IMR-90 (cell line): ENCODE results near the gene ZNF587. TPM values are rescaled to one million over a fixed set of nuclear protein-coding genes. Genes with fewer than 3 reads are reported as not detected.

ENCODE experiments used
- ATAC-seq: fragments of 200-7000 bp; cut with Tn5 transposase; 2 replicates; pipeline ENCODE4 v1.9.1; 2020; ENCODE audit warnings: low read depth, mild to moderate bottlenecking, moderate library complexity
- BruUV-seq: library from RNA; stranded (reverse); fragments of 400-500 nt; replicated peaks from 2 replicates; lab custom pipeline; 2021; lab: Mats Ljungman, UMichigan
- CTCF ChIA-PET: fragments of 300-600 bp; formaldehyde crosslinking; extraction: SDS; loops from one replicate; lab custom pipeline; 2021; ENCODE audit warnings: antibody characterized with exemption; lab: Yijun Ruan, JAX
- POLR2A ChIA-PET: fragments of 300-600 bp; sonication (Branson Sonifier 250); formaldehyde crosslinking; loops from one replicate; lab custom pipeline; 2022; ENCODE audit warnings: antibody characterized with exemption; ENCODE audit not compliant: unreplicated experiment; lab: Charles Lee
- DNase-seq: peaks from one replicate; pipeline ENCODE4 v3.0.0; 2013
- H2AFZ ChIP-seq: replicated peaks from 2 replicates; pipeline ENCODE3; 2013; ENCODE audit warnings: low read length, mild to moderate bottlenecking; ENCODE audit not compliant: poor library complexity
- H2AK5ac ChIP-seq: 2 replicates; pipeline ENCODE4 v1.6.1; 2013; ENCODE audit warnings: low read depth, low read length, inconsistent platforms
- H2AK9ac ChIP-seq: replicated peaks from 2 replicates; pipeline ENCODE3; 2013; ENCODE audit warnings: mild to moderate bottlenecking, low read depth, low read length, moderate library complexity; ENCODE audit not compliant: poor library complexity
- H2BK120ac ChIP-seq: 2 replicates; pipeline ENCODE4 v1.6.1; 2013; ENCODE audit warnings: low read depth, low read length, inconsistent platforms
- H2BK15ac ChIP-seq: 3 replicates; pipeline ENCODE4 v1.6.1; 2013; ENCODE audit warnings: low read depth, low read length, inconsistent platforms
- H2BK20ac ChIP-seq: 2 replicates; pipeline ENCODE4 v1.6.1; 2013; ENCODE audit warnings: low read depth, mild to moderate bottlenecking, inconsistent platforms, low read length, moderate library complexity
- H2BK5ac ChIP-seq: 2 replicates; pipeline ENCODE4 v1.6.1; 2013; ENCODE audit warnings: mild to moderate bottlenecking, low read depth, low read length, inconsistent platforms; ENCODE audit not compliant: poor library complexity, severe bottlenecking
- H3K14ac ChIP-seq: replicated peaks from 2 replicates; pipeline ENCODE4 v1.6.1; 2013; ENCODE audit warnings: low read depth, low read length, inconsistent platforms
- H3K18ac ChIP-seq: 2 replicates; pipeline ENCODE4 v1.6.1; 2013; ENCODE audit warnings: low read depth, low read length, control low read depth
- H3K23ac ChIP-seq: 2 replicates; pipeline ENCODE4 v1.6.1; 2013; ENCODE audit warnings: low read depth, low read length, inconsistent platforms
- H3K27ac ChIP-seq: 2 replicates; pipeline ENCODE4 v1.5.1; 2013; ENCODE audit warnings: mild to moderate bottlenecking, control low read depth, low read length; ENCODE audit not compliant: insufficient read depth
- H3K27me3 ChIP-seq: 2 replicates; pipeline ENCODE4 v1.6.1; 2013; ENCODE audit warnings: low read length; ENCODE audit not compliant: control insufficient read depth, insufficient read depth
- H3K36me3 ChIP-seq: 2 replicates; pipeline ENCODE4 v1.6.1; 2013; ENCODE audit warnings: low read length, mixed read lengths; ENCODE audit not compliant: control insufficient read depth, insufficient read depth
- H3K4ac ChIP-seq: 2 replicates; pipeline ENCODE4 v1.6.1; 2013; ENCODE audit warnings: low read depth, low read length, inconsistent platforms
- H3K4me1 ChIP-seq: 2 replicates; pipeline ENCODE4 v1.6.1; 2013; ENCODE audit warnings: low read length, mixed read lengths; ENCODE audit not compliant: control insufficient read depth, insufficient read depth
- H3K4me2 ChIP-seq: 2 replicates; pipeline ENCODE4 v1.6.1; 2013; ENCODE audit warnings: low read depth, mild to moderate bottlenecking, control low read depth, low read length, moderate library complexity
- H3K4me3 ChIP-seq: 2 replicates; pipeline ENCODE4 v1.5.1; 2013; ENCODE audit warnings: low read depth, mild to moderate bottlenecking, control low read depth, low read length, moderate library complexity; ENCODE audit not compliant: insufficient read depth
- H3K56ac ChIP-seq: 2 replicates; pipeline ENCODE4 v1.6.1; 2013; ENCODE audit warnings: low read length, inconsistent platforms; ENCODE audit not compliant: insufficient read depth; ENCODE audit errors: extremely low read depth
- H3K79me1 ChIP-seq, 2 experiments: 2 replicates each; pipeline ENCODE4 v1.6.1; 2013; ENCODE audit warnings: low read length in 2 of 2, inconsistent platforms in 1 of 2, low read depth in 1 of 2
- H3K9ac ChIP-seq: 2 replicates; pipeline ENCODE4 v1.6.1; 2013; ENCODE audit warnings: low read depth, low read length, control low read depth
- H3K9me1 ChIP-seq: 2 replicates; pipeline ENCODE4 v1.6.1; 2013; ENCODE audit warnings: low read length, inconsistent platforms; ENCODE audit not compliant: insufficient read depth
- H3K9me3 ChIP-seq: 2 replicates; pipeline ENCODE4 v1.6.1; 2013; ENCODE audit warnings: low read length; ENCODE audit not compliant: control insufficient read depth, insufficient read depth
- H4K20me1 ChIP-seq: 2 replicates; pipeline ENCODE4 v1.6.1; 2013; ENCODE audit warnings: low read length, inconsistent platforms; ENCODE audit not compliant: insufficient read depth
- H4K5ac ChIP-seq: 2 replicates; pipeline ENCODE4 v1.6.1; 2013; ENCODE audit warnings: mild to moderate bottlenecking, low read depth, low read length, control low read depth
- H4K8ac ChIP-seq, 2 experiments: 2 replicates each; pipeline ENCODE4 v1.6.1; 2013; ENCODE audit warnings: low read depth in 2 of 2, low read length in 2 of 2, control low read depth in 1 of 2, inconsistent platforms in 1 of 2
- H4K91ac ChIP-seq: 2 replicates; pipeline ENCODE4 v1.6.1; 2013; ENCODE audit warnings: low read depth, low read length, inconsistent platforms; ENCODE audit not compliant: insufficient read depth
- BHLHE40 ChIP-seq: fragments of 150-350 bp; IDR thresholded peaks from 2 replicates; pipeline ENCODE4 v1.6.1; 2016; ENCODE audit warnings: mild to moderate bottlenecking, low read depth, low read length
- CEBPB ChIP-seq: IDR thresholded peaks from 2 replicates; pipeline ENCODE4 v1.6.1; 2012; ENCODE audit warnings: low read depth, low read length, improper control_type of control experiment
- CHD1 ChIP-seq: IDR thresholded peaks from 2 replicates; pipeline ENCODE4 v1.6.1; 2012; ENCODE audit warnings: low read depth, low read length, improper control_type of control experiment
- FOS ChIP-seq: fragments of 150-350 bp; IDR thresholded peaks from 2 replicates; pipeline ENCODE4 v1.6.1; 2016; ENCODE audit warnings: low read depth, low read length
- MAFK ChIP-seq: IDR thresholded peaks from 2 replicates; pipeline ENCODE4 v1.6.1; 2012; ENCODE audit warnings: low read depth, low read length, improper control_type of control experiment
- MAZ ChIP-seq: IDR thresholded peaks from 2 replicates; pipeline ENCODE4 v1.6.1; 2012; ENCODE audit warnings: low read depth, mild to moderate bottlenecking, low read length, improper control_type of control experiment, moderate library complexity, borderline replicate concordance
- MXI1 ChIP-seq: IDR thresholded peaks from 2 replicates; pipeline ENCODE4 v1.6.1; 2012; ENCODE audit warnings: low read depth, mild to moderate bottlenecking, low read length, moderate library complexity, borderline replicate concordance
- NFE2L2 ChIP-seq: fragments of 150-350 bp; IDR thresholded peaks from 2 replicates; pipeline ENCODE4 v1.6.1; 2016; ENCODE audit warnings: low read depth, mild to moderate bottlenecking, low read length
- POLR2A ChIP-seq: IDR thresholded peaks from 2 replicates; pipeline ENCODE4 v1.6.1; 2012; ENCODE audit warnings: mild to moderate bottlenecking, low read depth, low read length
- RAD21 ChIP-seq: IDR thresholded peaks from 2 replicates; pipeline ENCODE4 v1.6.1; 2012; ENCODE audit warnings: low read length, improper control_type of control experiment
- RFX5 ChIP-seq: IDR thresholded peaks from 2 replicates; pipeline ENCODE4 v1.8.0; 2012; ENCODE audit warnings: low read depth, mild to moderate bottlenecking, low read length, moderate library complexity
- SMC3 ChIP-seq: fragments of 150-350 bp; IDR thresholded peaks from 2 replicates; pipeline ENCODE4 v1.6.1; 2016; ENCODE audit warnings: low read depth, mild to moderate bottlenecking, antibody characterized with exemption, low read length, moderate library complexity
- WGBS, 2 experiments: methylation state at CpG; one replicate each; pipeline versions ENCODE4 v1.1.5 to v1.1.7; 2013; ENCODE audit warnings: missing lambda C conversion rate in 2 of 2; ENCODE audit not compliant: insufficient read length in 1 of 2; ENCODE audit errors: extremely low coverage in 2 of 2; 5-methylcytosine and 5-hydroxymethylcytosine counted together
- dilution Hi-C: fragments of 300-500 bp; cut with HindIII; formaldehyde crosslinking; loops from one replicate; pipeline ENCODE4 v1.14.3; 2018; ENCODE audit warnings: low sequenced_read_pairs; ENCODE audit not compliant: unreplicated experiment
- in situ Hi-C: fragments of 300-500 bp; cut with MboI; formaldehyde crosslinking; loops from 3 replicates; pipeline ENCODE4 v1.14.3; 2019; ENCODE audit warnings: low sequenced_read_pairs, inconsistent platforms, mixed read lengths
- intact Hi-C: fragments of 100-400 bp; cut with micrococcal nuclease; formaldehyde crosslinking; loops from 2 replicates; pipeline ENCODE4 v1.10.0; 2022
- polyA plus RNA-seq, 3 experiments: library from polyadenylated mRNA; depleted of rRNA; stranded (reverse); fragments of >200 nt; gene quantifications; 2 replicates each; pipeline ENCODE4 v1.2.3, GENCODE V29; 2012; ENCODE audit warnings: low replicate concordance in 1 of 3
- total RNA-seq: library from RNA; depleted of rRNA; stranded (reverse); fragments of >200 nt; gene quantifications from 2 replicates; pipeline ENCODE4 v1.2.3, GENCODE V29; 2012
- TF ChIP-seq, protein P1 (sequence below): fragments of 150-350 bp; IDR thresholded peaks from 2 replicates; pipeline ENCODE4 v1.6.1; 2016; ENCODE audit warnings: low read depth, mild to moderate bottlenecking, low read length, moderate library complexity, borderline replicate concordance
- TF ChIP-seq, protein P2 (sequence below): fragments of 150-350 bp; IDR thresholded peaks from 2 replicates; pipeline ENCODE4 v1.6.1; 2017; ENCODE audit warnings: mild to moderate bottlenecking, antibody characterized with exemption, low read length, low read depth
- TF ChIP-seq, protein P3 (sequence below): conservative IDR thresholded peaks from 2 replicates; pipeline ENCODE4 v1.5.1; 2012; ENCODE audit warnings: mild to moderate bottlenecking, low read depth, low read length, improper control_type of control experiment

ZNF587 gene
- total and polyA plus RNA-seq, 2 of the 4 experiments (the other 2 are of a cell fraction) = 14.0 to 43.7 TPM

DNA sequence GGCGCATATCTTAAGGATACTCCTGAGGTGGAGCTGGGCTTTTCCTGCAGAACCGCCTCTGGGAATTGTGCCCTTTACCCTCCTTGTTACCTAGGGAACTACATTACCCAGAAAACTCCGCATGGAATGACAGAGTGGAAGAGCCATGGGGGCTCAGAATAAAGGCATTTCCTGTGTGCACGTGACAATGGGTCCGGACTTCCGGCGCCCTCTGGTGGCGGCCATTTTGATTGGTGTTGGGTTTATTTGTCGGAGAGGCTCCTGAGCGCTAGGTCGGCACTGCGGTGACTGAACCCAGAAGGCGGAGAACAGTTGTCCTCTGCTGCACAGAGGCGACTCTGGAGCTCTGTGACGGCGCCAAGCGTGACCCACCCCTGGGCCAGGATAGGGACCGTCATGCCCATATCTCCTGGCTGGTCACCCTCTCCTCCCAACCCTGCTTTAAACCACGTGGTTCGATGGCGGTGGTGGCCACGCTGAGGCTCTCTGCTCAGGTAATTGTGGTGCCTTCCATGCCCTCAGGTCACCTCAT lies 19.5 kb upstream of the ZNF587 start, which contains the start of gene ZNF587B:
Gene ZNF587B (plus strand): TSS at position 229 of the 532 bp plus-strand sequence. CDS start 230 bp downstream, at position 459.
- Histone ChIP-seq H3K36me3 (peaks cover 3% of the 10 kb centered on the region), H3K9ac (peak within 1 kb of the TSS; percentile 61), H3K4me1 (peaks cover 10% of the 10 kb centered on the region; the same call in 1 of the 2 replicates), H3K27ac (peak within 1 kb of the TSS; percentile 44), H2BK15ac (no peak within 1 kb of the TSS), H4K91ac (peak within 1 kb of the TSS; percentile 85), H3K27me3 (no peaks in the 10 kb centered on the region), H4K8ac (peak within 1 kb of the TSS; percentile 90 to 93), H2BK120ac (peak within 1 kb of the TSS; percentile 39; the same call in 1 of the 2 replicates), H3K9me3 (no peaks in the 10 kb centered on the region), H2BK5ac (peak within 1 kb of the TSS; percentile 44), H3K23ac (peak within 1 kb of the TSS; percentile 94), H3K4me2 (peak within 1 kb of the TSS; percentile 74), H3K18ac (no peak within 1 kb of the TSS), H4K20me1 (peaks cover 23% of the 10 kb centered on the region), H4K5ac (peak within 1 kb of the TSS; percentile 51), H3K4me3 (peak within 1 kb of the TSS; percentile 56), H3K4ac (peak within 1 kb of the TSS; percentile 85), H2AK9ac (peak within 1 kb of the TSS; percentile 97), H2AK5ac (peak within 1 kb of the TSS; percentile 97), H3K9me1 (peaks cover 8% of the 10 kb centered on the region; the same call in 1 of the 2 replicates), H3K79me1 (peaks cover 7 to 56% of the 10 kb centered on the region in 2 experiments; a peak in 3 of 4 replicates), H2AFZ (peak within 1 kb of the TSS; percentile 95), H3K14ac (peak within 1 kb of the TSS; percentile 81), H2BK20ac (no peak within 1 kb of the TSS), H3K56ac (peak within 1 kb of the TSS; percentile 9; the same call in 1 of the 2 replicates)
- in situ Hi-C loops = no loop called here
- dilution Hi-C loops = no loop called here
- peak; percentile 92 for ATAC-seq
- intact Hi-C loops = no loop called here
- CTCF ChIA-PET = no interaction called here
- POLR2A ChIA-PET = no interaction called here
- DNase-seq = peak; percentile 74
- TSS peak; percentile 4 for BruUV-seq
- WGBS, 2 experiments = 0% methylated on average over 1 of the region's 22 CpGs; no CpG with 5 or more reads in 1 of the 2 experiments
- TF ChIP-seq MAFK = no peak
- TF ChIP-seq RFX5 = no peak
- TF ChIP-seq MAZ = no peak
- TF ChIP-seq, protein P1, sequence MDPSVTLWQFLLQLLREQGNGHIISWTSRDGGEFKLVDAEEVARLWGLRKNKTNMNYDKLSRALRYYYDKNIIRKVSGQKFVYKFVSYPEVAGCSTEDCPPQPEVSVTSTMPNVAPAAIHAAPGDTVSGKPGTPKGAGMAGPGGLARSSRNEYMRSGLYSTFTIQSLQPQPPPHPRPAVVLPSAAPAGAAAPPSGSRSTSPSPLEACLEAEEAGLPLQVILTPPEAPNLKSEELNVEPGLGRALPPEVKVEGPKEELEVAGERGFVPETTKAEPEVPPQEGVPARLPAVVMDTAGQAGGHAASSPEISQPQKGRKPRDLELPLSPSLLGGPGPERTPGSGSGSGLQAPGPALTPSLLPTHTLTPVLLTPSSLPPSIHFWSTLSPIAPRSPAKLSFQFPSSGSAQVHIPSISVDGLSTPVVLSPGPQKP = no peak
- TF ChIP-seq RAD21 = no peak
- no peak for TF ChIP-seq FOS
- TF ChIP-seq POLR2A = no peak; the same call in 1 of the 2 replicates
- TF ChIP-seq SMC3 = peak; percentile 48
- TF ChIP-seq BHLHE40 = peak; percentile 94
- TF ChIP-seq NFE2L2 = no peak
- no peak for TF ChIP-seq CEBPB
- TF ChIP-seq, protein P2, sequence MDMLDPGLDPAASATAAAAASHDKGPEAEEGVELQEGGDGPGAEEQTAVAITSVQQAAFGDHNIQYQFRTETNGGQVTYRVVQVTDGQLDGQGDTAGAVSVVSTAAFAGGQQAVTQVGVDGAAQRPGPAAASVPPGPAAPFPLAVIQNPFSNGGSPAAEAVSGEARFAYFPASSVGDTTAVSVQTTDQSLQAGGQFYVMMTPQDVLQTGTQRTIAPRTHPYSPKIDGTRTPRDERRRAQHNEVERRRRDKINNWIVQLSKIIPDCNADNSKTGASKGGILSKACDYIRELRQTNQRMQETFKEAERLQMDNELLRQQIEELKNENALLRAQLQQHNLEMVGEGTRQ = peak; percentile 83
- TF ChIP-seq, protein P3, sequence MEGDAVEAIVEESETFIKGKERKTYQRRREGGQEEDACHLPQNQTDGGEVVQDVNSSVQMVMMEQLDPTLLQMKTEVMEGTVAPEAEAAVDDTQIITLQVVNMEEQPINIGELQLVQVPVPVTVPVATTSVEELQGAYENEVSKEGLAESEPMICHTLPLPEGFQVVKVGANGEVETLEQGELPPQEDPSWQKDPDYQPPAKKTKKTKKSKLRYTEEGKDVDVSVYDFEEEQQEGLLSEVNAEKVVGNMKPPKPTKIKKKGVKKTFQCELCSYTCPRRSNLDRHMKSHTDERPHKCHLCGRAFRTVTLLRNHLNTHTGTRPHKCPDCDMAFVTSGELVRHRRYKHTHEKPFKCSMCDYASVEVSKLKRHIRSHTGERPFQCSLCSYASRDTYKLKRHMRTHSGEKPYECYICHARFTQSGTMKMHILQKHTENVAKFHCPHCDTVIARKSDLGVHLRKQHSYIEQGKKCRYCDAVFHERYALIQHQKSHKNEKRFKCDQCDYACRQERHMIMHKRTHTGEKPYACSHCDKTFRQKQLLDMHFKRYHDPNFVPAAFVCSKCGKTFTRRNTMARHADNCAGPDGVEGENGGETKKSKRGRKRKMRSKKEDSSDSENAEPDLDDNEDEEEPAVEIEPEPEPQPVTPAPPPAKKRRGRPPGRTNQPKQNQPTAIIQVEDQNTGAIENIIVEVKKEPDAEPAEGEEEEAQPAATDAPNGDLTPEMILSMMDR = peak; percentile 41
- peak; percentile 62; the same call in 1 of the 2 replicates for TF ChIP-seq MXI1
- TF ChIP-seq CHD1 = no peak
